Osteoblast (primary cell): ENCODE data around the gene SAE1. TPM values are rescaled to one million over a fixed set of nuclear protein-coding genes. Genes with fewer than 3 reads are reported as not detected.

Experiments
- DNase-seq: peaks from one replicate; pipeline ENCODE4 v3.0.0; 2011; ENCODE audit warnings: low spot score, mixed read lengths; ENCODE audit not compliant: insufficient read length; ENCODE audit errors: missing footprints
- H2AFZ ChIP-seq: 2 replicates; pipeline ENCODE4 v1.6.0; 2011; ENCODE audit warnings: mild to moderate bottlenecking, low read length
- H3K27ac ChIP-seq: 2 replicates; pipeline ENCODE4 v1.5.1; 2011; ENCODE audit warnings: mild to moderate bottlenecking, low read depth, low read length, moderate library complexity
- H3K27me3 ChIP-seq: 2 replicates; pipeline ENCODE4 v1.6.0; 2012; ENCODE audit warnings: mild to moderate bottlenecking, control low read depth, inconsistent platforms, low read length, moderate library complexity; ENCODE audit not compliant: insufficient read depth
- H3K36me3 ChIP-seq: 2 replicates; pipeline ENCODE4 v1.5.1; 2011; ENCODE audit warnings: mild to moderate bottlenecking, low read length, control low read depth, moderate library complexity; ENCODE audit not compliant: insufficient read depth
- H3K4me1 ChIP-seq: 2 replicates; pipeline ENCODE4 v1.5.1; 2011; ENCODE audit warnings: mild to moderate bottlenecking, low read length, control low read depth, moderate library complexity; ENCODE audit not compliant: insufficient read depth
- H3K4me2 ChIP-seq: 2 replicates; pipeline ENCODE4 v1.6.0; 2011; ENCODE audit warnings: mild to moderate bottlenecking, low read length; ENCODE audit not compliant: insufficient read depth
- H3K4me3 ChIP-seq: fragments of 200-600 bp; sonication (generic); 3 replicates; pipeline ENCODE4 v1.5.1; 2012; ENCODE audit warnings: mild to moderate bottlenecking, low read length, inconsistent platforms; ENCODE audit not compliant: insufficient read depth
- H3K79me2 ChIP-seq: 2 replicates; pipeline ENCODE4 v1.6.0; 2012; ENCODE audit warnings: mild to moderate bottlenecking, low read length, control low read depth, inconsistent platforms; ENCODE audit not compliant: insufficient read depth
- H3K9me3 ChIP-seq: 2 replicates; pipeline ENCODE4 v1.5.1; 2011; ENCODE audit warnings: low read depth, low read length, control low read depth
- H4K20me1 ChIP-seq: 2 replicates; pipeline ENCODE4 v1.6.0; 2012; ENCODE audit warnings: mild to moderate bottlenecking, low read length, control low read depth; ENCODE audit not compliant: insufficient read depth
- CTCF ChIP-seq: IDR thresholded peaks from 2 replicates; pipeline ENCODE4 v1.5.1; 2011; ENCODE audit warnings: mild to moderate bottlenecking, low read depth, low read length, moderate library complexity; ENCODE audit errors: extremely low read depth
- total RNA-seq: library from RNA; depleted of rRNA; stranded (reverse); fragments of >200 nt; gene quantifications from 2 replicates; pipeline ENCODE4 v1.2.3, GENCODE V29; 2012

SAE1 gene
- total RNA-seq, 1 donor: 105 TPM

GRCh38 chr19:47143322-47144073, 12.9 kb downstream of the SAE1 start:
- Histone ChIP-seq H3K9me3 (no peaks in the 10 kb centered on the region), H3K4me2 (no peak overlapping the region), H3K36me3 (peaks cover 29% of the 10 kb centered on the region), H3K79me2 (peaks cover 86% of the 10 kb centered on the region), H3K4me3 (no peak overlapping the region), H3K27me3 (no peaks in the 10 kb centered on the region), H3K4me1 (peaks cover 12% of the 10 kb centered on the region), H4K20me1 (peaks cover 24% of the 10 kb centered on the region), H3K27ac (no peak overlapping the region), H2AFZ (no peak overlapping the region)
- DNase-seq: no peak
- no peak for TF ChIP-seq CTCF

GRCh38 chr19:47144630-47145029, 14.0 kb downstream of the SAE1 start:
- Histone ChIP-seq H3K79me2 (peaks cover 84% of the 10 kb centered on the region), H3K4me2 (no peak overlapping the region), H3K27ac (no peak overlapping the region), H3K4me1 (peaks cover 12% of the 10 kb centered on the region), H2AFZ (no peak overlapping the region), H4K20me1 (peaks cover 22% of the 10 kb centered on the region), H3K4me3 (no peak overlapping the region), H3K9me3 (no peaks in the 10 kb centered on the region), H3K27me3 (no peaks in the 10 kb centered on the region), H3K36me3 (peaks cover 31% of the 10 kb centered on the region)
- no peak for TF ChIP-seq CTCF
- DNase-seq: no peak

- Histone ChIP-seq H3K4me1 (peaks cover 12% of the 10 kb centered on the region), H2AFZ (no peak overlapping the region), H3K27ac (no peak overlapping the region), H3K79me2 (peaks cover 83% of the 10 kb centered on the region), H3K9me3 (no peaks in the 10 kb centered on the region), H4K20me1 (peaks cover 16% of the 10 kb centered on the region), H3K27me3 (no peaks in the 10 kb centered on the region), H3K4me3 (no peak overlapping the region), H3K4me2 (no peak overlapping the region), H3K36me3 (peaks cover 41% of the 10 kb centered on the region)
- no peak for TF ChIP-seq CTCF
- no peak for DNase-seq
Observed at GRCh38 chr19:47145639-47146486, 15.2 kb downstream of the SAE1 start.

- H3K4me1 ChIP-seq: peaks cover 7% of the 10 kb centered on the region
- no peak overlapping the region for H3K27ac ChIP-seq
- DNase-seq: no peak
- peaks cover 50% of the 10 kb centered on the region for H3K36me3 ChIP-seq
- no peak overlapping the region for H3K4me3 ChIP-seq
- no peak overlapping the region for H3K4me2 ChIP-seq
- peaks cover 11% of the 10 kb centered on the region for H4K20me1 ChIP-seq
- no peak for TF ChIP-seq CTCF
- no peak overlapping the region for H2AFZ ChIP-seq
- H3K27me3 ChIP-seq: no peaks in the 10 kb centered on the region
- peaks cover 84% of the 10 kb centered on the region for H3K79me2 ChIP-seq
- H3K9me3 ChIP-seq: no peaks in the 10 kb centered on the region
Observed at GRCh38 chr19:47146920-47147319, 16.3 kb downstream of the SAE1 start.
